Epithelial cell of esophagus (primary cell): ENCODE measurements around the gene CACNA1B.
"Not testable (repeated sequence)": the region's sequence is repeated elsewhere in the genome, so short reads cannot be mapped to it uniquely, and the experiment has no call there.

Experiments used
- DNase-seq: peaks from one replicate; pipeline ENCODE4 v3.0.0; 2010; ENCODE audit warnings: low read depth
- H3K4me3 ChIP-seq: 2 replicates; pipeline ENCODE4 v1.5.1; 2011; ENCODE audit warnings: mild to moderate bottlenecking, low read length, control low read depth
- CTCF ChIP-seq: IDR thresholded peaks from 2 replicates; pipeline ENCODE4 v1.5.1; 2011; ENCODE audit warnings: low read depth, mild to moderate bottlenecking, low read length, control low read depth, inconsistent platforms; ENCODE audit not compliant: insufficient read depth; ENCODE audit errors: missing control alignments

Gene CACNA1B

DNA sequence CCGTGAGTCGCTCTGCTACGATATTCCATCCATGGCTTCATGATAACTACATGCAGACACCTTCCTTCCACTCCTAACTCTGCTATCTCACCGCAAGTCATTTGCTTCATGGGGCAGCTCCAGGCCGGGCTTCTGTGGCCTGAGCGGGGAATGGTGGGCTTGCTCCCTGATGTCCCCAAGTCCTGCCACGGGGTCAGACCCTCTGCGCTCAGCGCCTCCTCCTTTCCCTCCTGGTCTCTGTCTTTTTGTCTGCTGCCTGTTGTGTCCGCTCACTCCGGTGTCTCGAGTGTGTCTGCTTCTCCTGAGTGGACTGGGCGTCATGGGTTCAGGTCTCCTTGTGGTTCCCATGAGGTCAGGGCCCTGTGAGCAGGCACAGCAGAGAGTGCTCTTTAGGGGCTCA is 139.6 kb downstream of the CACNA1B start:
- TF ChIP-seq CTCF: no peak
- DNase-seq: no peak
- H3K4me3 ChIP-seq: no peak overlapping the region

DNA sequence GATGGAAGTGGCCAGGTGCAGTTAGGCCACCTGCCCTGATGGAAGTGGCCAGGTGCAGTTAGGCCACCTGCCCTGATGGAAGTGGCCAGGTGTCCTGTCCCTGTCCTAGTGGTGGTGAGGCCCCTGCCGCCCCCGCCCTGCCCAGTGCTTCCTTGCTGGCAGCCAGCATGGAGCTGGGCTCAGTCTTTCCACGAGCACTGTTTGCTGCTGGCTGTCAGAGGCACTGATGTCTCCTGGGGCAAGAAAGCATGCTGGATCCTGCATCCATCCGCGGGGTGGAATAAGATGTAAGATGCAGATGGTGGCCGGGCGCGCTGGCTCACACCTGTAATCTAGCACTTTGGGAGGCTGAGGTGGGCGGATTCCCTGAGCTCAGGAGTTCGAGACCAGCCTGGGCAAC is 141.9 kb downstream of the CACNA1B start:
- not testable (repeated sequence) for H3K4me3 ChIP-seq, DNase-seq

DNA sequence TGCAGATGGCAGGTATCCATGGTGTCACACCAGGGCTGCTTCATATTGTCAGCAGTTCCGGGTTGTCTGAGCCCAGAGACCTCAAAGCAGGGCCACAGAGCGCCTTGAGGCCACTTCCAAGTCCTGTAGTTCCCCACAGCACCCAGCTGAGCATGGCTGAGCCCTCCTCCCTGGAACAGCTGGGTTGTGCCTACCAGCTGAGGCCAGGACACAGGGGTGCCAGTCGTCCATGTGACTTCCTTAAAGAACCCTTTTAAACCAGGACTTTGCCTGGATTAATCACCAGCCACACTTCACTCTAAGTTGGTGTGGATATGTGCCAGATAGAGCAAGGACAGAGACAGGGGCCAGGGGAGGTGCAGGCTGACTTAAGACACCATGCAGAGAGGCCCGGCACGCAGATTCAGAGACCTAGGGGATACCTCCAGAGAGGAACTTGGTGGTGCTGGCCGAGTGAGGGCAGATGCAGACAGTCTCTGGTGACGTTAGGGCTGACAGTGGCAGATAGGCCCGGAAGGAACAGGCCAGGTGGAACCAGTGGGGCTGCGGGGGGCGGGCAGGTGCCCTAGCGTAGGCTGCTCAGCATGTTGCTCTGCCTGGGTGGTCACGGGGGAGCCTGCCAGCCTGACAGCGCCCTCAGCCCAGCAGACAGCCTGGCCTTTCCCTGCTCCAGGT is 142.7 kb downstream of the CACNA1B start:
- no peak overlapping the region for H3K4me3 ChIP-seq
- DNase-seq: no peak
- no peak for TF ChIP-seq CTCF

GRCh38 chr9:138020795-138021182 is 143.2 kb downstream of the CACNA1B start:
- no peak for DNase-seq
- H3K4me3 ChIP-seq: no peak overlapping the region
- TF ChIP-seq CTCF: no peak

- no peak for DNase-seq
- H3K4me3 ChIP-seq: no peak overlapping the region
- TF ChIP-seq CTCF: no peak
These were observed 143.9 kb downstream of the CACNA1B start for GRCh38 chr9:138021251-138022056.

GRCh38 chr9:138022121-138022741 is 144.6 kb downstream of the CACNA1B start:
- DNase-seq: no peak
- TF ChIP-seq CTCF: peak; percentile 17
- H3K4me3 ChIP-seq: no peak overlapping the region

GRCh38 chr9:138022756-138023393 is 145.3 kb downstream of the CACNA1B start:
- no peak overlapping the region for H3K4me3 ChIP-seq
- DNase-seq: no peak
- TF ChIP-seq CTCF: no peak
